ENCODE measurements around the gene ST3GAL2.

ST3GAL2 gene

DNA sequence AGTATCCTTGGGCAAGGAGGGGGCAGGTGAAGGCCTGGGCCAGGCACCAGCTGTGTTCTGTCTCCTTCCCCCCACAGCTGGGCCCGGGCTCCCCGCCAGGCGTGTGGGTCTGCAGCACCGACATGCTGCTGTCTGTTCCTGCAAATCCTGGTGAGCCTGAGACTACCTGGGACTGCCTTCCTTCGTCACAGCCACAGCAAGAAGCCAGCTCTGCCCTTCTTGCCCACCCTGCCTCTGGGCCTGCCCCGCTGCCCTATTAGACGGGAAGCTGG lies 27.8 kb upstream of the ST3GAL2 start:
- no peak overlapping the region for H3K9ac ChIP-seq (ENCODE audit: low read length)
- no peaks in the 10 kb centered on the region for H4K20me1 ChIP-seq (ENCODE audit: insufficient read depth, low read length)
- H3K4me2 ChIP-seq (ENCODE audit: low read length) = no peak overlapping the region
- peaks cover 5% of the 10 kb centered on the region; the same call in 1 of the 2 replicates for H3K4me1 ChIP-seq (ENCODE audit: low read length)
- H3K27me3 ChIP-seq (ENCODE audit: low read depth, low read length) = no peaks in the 10 kb centered on the region
- H3K79me2 ChIP-seq (ENCODE audit: low read length) = no peaks in the 10 kb centered on the region
- H3K9me3 ChIP-seq (ENCODE audit: insufficient read depth, low read length) = no peaks in the 10 kb centered on the region
- TF ChIP-seq, protein P1, sequence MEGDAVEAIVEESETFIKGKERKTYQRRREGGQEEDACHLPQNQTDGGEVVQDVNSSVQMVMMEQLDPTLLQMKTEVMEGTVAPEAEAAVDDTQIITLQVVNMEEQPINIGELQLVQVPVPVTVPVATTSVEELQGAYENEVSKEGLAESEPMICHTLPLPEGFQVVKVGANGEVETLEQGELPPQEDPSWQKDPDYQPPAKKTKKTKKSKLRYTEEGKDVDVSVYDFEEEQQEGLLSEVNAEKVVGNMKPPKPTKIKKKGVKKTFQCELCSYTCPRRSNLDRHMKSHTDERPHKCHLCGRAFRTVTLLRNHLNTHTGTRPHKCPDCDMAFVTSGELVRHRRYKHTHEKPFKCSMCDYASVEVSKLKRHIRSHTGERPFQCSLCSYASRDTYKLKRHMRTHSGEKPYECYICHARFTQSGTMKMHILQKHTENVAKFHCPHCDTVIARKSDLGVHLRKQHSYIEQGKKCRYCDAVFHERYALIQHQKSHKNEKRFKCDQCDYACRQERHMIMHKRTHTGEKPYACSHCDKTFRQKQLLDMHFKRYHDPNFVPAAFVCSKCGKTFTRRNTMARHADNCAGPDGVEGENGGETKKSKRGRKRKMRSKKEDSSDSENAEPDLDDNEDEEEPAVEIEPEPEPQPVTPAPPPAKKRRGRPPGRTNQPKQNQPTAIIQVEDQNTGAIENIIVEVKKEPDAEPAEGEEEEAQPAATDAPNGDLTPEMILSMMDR (IDR thresholded peaks at IDR 0.05; ENCODE audit: low read depth, low read length) = no peak
- no peak for TF ChIP-seq EZH2phosphoT487 (IDR thresholded peaks at IDR 0.05; ENCODE audit: low read depth)
- H3K36me3 ChIP-seq (replicated peaks; ENCODE audit: low read depth, low read length) = peaks cover 2% of the 10 kb centered on the region
- no peak overlapping the region for H3K27ac ChIP-seq (ENCODE audit: low read length)
- H3K4me3 ChIP-seq (ENCODE audit: low read length) = no peak overlapping the region
- no peak overlapping the region for H2AFZ ChIP-seq (ENCODE audit: low read depth, low read length)

DNA sequence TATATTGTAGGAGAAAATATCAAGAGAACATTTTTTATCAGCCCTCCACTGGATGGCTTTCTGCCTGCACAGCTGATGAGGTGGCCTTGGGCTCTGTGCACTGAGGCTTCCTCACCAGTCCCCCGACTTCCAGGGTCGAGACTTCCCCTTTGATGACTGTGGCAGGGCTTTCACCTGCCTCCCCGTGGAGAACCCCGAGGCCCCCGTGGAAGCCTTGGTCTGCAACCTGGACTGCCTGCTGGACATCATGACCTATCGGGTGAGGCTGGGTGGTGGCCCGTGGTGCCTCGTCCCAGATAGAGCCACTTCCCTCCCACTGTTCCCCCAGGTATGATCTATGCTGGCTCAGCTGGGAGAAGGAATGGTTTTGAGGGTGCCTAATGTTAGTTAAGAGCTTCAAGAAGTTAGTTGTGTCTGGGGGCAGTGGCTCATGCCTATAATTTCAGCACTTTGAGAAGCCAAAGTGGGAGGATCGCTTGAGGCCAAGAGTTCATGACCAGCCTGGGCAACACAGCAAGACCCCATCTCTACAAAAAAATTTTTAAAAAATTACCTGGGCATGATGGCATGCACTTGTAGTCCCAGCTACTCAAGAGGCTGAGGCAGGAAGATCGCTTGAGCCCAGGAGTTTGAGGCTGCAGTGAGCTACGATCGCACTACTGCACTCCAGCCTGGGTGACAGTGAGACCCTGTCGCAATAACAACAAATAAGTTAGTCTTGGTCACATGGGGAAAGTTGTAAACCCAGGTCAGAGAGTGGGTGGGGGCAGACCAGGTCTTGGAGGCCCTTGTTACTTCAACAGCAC lies 27.3 kb upstream of the ST3GAL2 start:
- no peak overlapping the region for H3K9ac ChIP-seq (ENCODE audit: low read length)
- no peaks in the 10 kb centered on the region for H4K20me1 ChIP-seq (ENCODE audit: insufficient read depth, low read length)

DNA sequence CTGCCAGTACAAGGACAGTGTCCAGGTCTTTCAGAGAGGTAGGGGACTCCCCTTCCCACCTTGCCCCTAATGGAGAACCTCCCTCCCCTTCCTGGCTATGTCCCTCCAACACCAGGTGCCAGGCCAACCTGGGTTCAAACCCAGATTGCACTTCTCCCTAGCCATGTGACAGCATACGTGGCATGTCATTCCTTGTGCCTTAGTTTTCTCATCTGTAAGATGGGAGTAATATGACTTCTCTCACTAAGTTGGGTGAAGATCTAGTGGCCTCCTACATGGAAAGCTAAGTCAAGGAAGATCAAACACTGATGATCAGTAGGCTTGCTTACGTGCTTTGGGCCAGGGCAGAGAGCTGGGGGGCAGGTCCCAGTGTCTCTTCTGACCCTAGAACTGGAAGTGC lies 24.3 kb upstream of the ST3GAL2 start:
- TF ChIP-seq, protein P1 (IDR thresholded peaks at IDR 0.05; ENCODE audit: low read depth, low read length) = no peak
- TF ChIP-seq EZH2phosphoT487 (IDR thresholded peaks at IDR 0.05; ENCODE audit: low read depth) = no peak
- Histone ChIP-seq H2AFZ (ENCODE audit: low read depth, low read length) (no peak overlapping the region), H3K79me2 (ENCODE audit: low read length) (no peaks in the 10 kb centered on the region)

More for the DNA sequence above, 27.3 kb upstream of the ST3GAL2 start:
- Histone ChIP-seq H3K4me1 (ENCODE audit: low read length) (peaks cover 5% of the 10 kb centered on the region; the same call in 1 of the 2 replicates), H2AFZ (ENCODE audit: low read depth, low read length) (no peak overlapping the region), H3K4me2 (ENCODE audit: low read length) (no peak overlapping the region), H3K79me2 (ENCODE audit: low read length) (no peaks in the 10 kb centered on the region), H3K9me3 (ENCODE audit: insufficient read depth, low read length) (no peaks in the 10 kb centered on the region), H3K36me3 (replicated peaks; ENCODE audit: low read depth, low read length) (peaks cover 2% of the 10 kb centered on the region), H3K27me3 (ENCODE audit: low read depth, low read length) (no peaks in the 10 kb centered on the region), H3K27ac (ENCODE audit: low read length) (no peak overlapping the region), H3K4me3 (ENCODE audit: low read length) (no peak overlapping the region)
- TF ChIP-seq EZH2phosphoT487 (IDR thresholded peaks at IDR 0.05; ENCODE audit: low read depth) = no peak
- TF ChIP-seq, protein P1 (IDR thresholded peaks at IDR 0.05; ENCODE audit: low read depth, low read length) = no peak

DNA sequence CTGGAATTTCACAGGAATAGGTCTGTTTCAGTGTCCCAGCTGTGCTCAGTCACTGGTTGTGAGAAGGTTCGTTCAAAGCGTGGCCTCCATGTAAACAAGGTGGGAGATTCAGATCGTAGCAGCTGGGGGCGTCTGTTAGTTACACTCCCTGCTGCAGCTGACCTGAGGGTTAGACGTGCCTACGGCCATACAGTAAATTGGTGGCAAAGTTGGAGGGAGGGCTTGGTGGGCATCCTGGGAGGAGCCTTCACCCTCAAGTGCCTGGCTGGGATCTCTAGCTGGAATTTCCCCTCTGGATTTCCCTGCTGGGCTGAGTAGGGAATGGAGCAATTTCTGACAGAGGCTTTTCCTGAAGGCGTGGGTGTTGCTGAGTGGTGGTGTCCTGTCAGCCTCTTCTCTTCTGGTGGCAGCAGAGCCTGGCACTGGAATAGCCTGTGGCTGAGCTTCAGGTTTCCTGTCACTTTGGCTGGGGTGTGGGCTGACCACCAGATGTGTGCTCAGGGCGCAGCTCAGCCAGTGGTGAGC lies 21.9 kb upstream of the ST3GAL2 start:
- Histone ChIP-seq H3K79me2 (ENCODE audit: low read length) (no peaks in the 10 kb centered on the region), H3K9ac (ENCODE audit: low read length) (no peak overlapping the region), H3K4me2 (ENCODE audit: low read length) (no peak overlapping the region), H2AFZ (ENCODE audit: low read depth, low read length) (no peak overlapping the region), H3K4me1 (ENCODE audit: low read length) (no peaks in the 10 kb centered on the region), H4K20me1 (ENCODE audit: insufficient read depth, low read length) (no peaks in the 10 kb centered on the region), H3K4me3 (ENCODE audit: low read length) (no peak overlapping the region), H3K27me3 (ENCODE audit: low read depth, low read length) (no peaks in the 10 kb centered on the region), H3K27ac (ENCODE audit: low read length) (no peak overlapping the region), H3K36me3 (replicated peaks; ENCODE audit: low read depth, low read length) (no peaks in the 10 kb centered on the region), H3K9me3 (ENCODE audit: insufficient read depth, low read length) (no peaks in the 10 kb centered on the region)
- TF ChIP-seq EZH2phosphoT487 (IDR thresholded peaks at IDR 0.05; ENCODE audit: low read depth) = no peak
- TF ChIP-seq, protein P1 (IDR thresholded peaks at IDR 0.05; ENCODE audit: low read depth, low read length) = no peak

More for the DNA sequence above, 24.3 kb upstream of the ST3GAL2 start:
- Histone ChIP-seq H3K27me3 (ENCODE audit: low read depth, low read length) (no peaks in the 10 kb centered on the region), H3K36me3 (replicated peaks; ENCODE audit: low read depth, low read length) (peaks cover 2% of the 10 kb centered on the region), H3K9ac (ENCODE audit: low read length) (no peak overlapping the region), H3K9me3 (ENCODE audit: insufficient read depth, low read length) (no peaks in the 10 kb centered on the region), H4K20me1 (ENCODE audit: insufficient read depth, low read length) (no peaks in the 10 kb centered on the region), H3K4me3 (ENCODE audit: low read length) (no peak overlapping the region), H3K27ac (ENCODE audit: low read length) (no peak overlapping the region), H3K4me2 (ENCODE audit: low read length) (no peak overlapping the region), H3K4me1 (ENCODE audit: low read length) (no peaks in the 10 kb centered on the region)
